Peyer's patch (tissue), 4 donors: ENCODE measurements around the gene ELAVL1.
"Not testable (repeated sequence)": the region's sequence is repeated elsewhere in the genome, so short reads cannot be mapped to it uniquely, and the experiment has no call there.

Source experiments
- CTCF ChIP-seq, 6 experiments: fragments of 450-650 bp in 4 of 6; fragments of 200-600 bp in 2 of 6; sonication (generic) in 1 of 6; IDR thresholded peaks; one replicate each; pipeline ENCODE4 v1.5.1; 2017 to 2019; ENCODE audit warnings: antibody characterized with exemption in 6 of 6, mild to moderate bottlenecking in 3 of 6, moderate library complexity in 1 of 6
- POLR2A ChIP-seq, 2 donors: fragments of 450-650 bp; IDR thresholded peaks; one replicate each; pipeline ENCODE4 v1.5.1; 2017; ENCODE audit warnings: antibody characterized with exemption in 2 of 2, mild to moderate bottlenecking in 2 of 2, moderate library complexity in 2 of 2

GRCh38 chr19:8024256-8024655 lies 18.8 kb upstream of the ELAVL1 start:
- not testable (repeated sequence) for TF ChIP-seq CTCF, POLR2A (IDR thresholded peaks at IDR 0.05)
